IPS-NIHi11 (cell line): ENCODE results near the gene ITIH1.
"Not testable (repeated sequence)": the region's sequence is repeated elsewhere in the genome, so short reads cannot be mapped to it uniquely, and the experiment has no call there.

Experiments used
- DNase-seq: peaks from one replicate; pipeline ENCODE4 v3.0.0; 2012; ENCODE audit warnings: mixed read lengths, low spot score

ITIH1 gene

DNA sequence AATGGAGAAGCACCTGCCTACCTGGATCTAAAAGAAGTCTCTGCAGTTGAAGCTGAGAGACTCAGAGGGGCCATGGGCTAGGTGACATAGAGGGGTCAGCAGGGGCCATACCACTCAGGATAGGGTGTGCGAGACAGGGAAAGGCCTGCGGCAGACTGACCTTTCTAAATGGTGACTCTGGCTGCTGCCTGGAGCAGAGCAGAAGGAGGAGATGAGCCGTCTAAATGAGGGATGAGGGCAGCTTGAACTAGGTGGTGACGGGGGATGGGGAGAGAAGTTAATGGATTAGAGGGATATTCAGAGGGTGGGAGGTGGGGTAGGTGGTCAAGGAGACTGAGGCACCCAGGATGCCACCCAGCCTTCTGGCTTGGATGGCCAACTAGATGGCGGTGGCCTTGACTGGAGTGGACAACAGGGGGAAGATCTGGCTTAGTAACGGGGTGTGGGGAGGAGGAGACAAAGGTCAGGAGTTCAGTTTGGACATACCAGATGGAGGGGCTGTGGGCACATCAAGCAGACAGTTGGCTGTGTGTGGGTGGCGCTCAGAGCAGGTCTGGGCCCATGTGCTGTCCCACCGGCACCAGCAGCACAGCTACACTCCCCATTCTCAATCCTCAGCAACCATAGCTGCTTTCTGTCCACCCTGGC, 3.2 kb upstream of the ITIH1 start:
- DNase-seq, result no peak

DNA sequence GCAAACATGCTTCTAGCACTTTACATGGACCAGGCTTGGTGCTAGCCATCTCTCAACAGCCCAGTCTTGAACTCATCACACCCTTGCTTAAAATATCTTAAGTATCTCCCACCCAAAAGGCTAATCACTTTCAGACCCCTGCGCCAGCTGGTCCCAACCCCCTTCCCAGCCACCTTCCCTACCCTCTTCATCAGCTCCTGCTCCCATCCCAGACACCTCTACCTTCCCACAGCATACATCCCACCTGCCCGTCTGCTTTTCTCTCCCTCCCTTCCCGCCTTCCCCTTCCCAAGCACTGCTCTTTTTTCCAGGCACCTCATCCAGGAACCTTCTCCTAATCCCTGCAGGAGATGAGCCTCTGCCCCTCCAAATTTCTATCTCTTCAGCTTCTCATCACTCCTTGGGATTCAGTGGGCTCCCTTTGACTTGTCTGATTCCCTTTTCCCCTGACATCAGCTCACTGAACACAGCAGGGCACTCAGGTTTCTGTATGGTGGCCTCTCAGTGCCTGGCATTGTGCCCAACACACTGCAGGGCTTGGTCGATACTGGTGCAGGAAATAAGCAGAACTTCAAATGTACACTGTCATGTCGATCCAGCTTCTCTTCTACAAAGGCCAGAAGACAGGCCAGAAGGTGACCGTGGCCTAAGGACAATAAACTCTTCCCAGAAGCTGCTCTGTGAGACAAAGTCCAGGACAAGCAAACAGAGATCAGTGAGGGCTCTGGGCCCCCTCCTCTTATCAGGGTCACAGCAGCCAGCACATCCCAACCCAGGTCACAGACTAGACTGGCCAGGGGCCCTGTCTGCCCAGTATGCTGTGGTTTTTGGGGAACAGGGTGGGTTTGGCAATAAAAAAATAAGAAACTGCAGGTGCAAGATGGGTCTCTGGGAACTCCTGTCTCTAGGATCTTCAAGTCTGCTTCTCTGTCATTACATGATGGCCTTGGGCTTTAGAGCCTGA, 2.2 kb upstream of the ITIH1 start:
- no peak for DNase-seq

DNA sequence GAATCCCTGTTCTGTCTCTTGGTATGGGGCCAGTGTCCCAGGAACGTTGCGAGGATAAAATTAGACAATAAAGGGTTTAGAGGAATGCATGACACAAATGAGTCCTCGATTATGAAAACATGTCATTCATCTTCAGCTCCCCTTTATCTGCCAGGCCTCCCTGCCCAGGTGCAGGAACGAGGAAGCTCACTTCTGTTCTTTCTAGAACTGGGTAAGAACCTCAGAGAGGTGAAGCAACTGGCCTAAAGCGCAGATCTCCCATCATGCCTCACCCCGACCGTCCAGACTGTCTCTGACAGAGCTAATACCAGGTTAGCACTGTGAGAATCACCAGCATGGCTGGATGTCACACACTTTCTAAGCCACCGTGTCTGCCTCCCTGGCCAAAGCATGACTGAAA, 1.5 kb upstream of the ITIH1 start:
- DNase-seq, result no peak

DNA sequence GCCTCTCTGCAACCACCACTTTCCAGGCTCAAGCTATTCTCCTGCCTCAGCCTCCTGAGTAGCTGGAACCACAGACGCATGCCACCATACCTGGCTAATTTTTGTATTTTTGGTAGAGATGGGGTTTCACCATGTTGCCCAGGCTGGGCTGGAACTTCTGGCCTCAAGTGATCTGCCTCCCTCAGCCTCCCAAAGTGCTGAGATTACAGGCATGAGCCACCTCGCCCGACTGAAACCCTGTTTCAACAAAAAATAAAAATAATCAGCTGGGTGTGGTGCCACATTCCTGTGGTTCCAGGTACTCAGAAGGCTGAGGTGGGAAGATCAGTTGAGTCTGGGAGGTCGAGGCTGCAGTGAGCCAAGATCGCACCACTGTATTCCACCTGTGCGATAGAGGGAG, 913 bp upstream of the ITIH1 start:
- not testable (repeated sequence) for DNase-seq

DNA sequence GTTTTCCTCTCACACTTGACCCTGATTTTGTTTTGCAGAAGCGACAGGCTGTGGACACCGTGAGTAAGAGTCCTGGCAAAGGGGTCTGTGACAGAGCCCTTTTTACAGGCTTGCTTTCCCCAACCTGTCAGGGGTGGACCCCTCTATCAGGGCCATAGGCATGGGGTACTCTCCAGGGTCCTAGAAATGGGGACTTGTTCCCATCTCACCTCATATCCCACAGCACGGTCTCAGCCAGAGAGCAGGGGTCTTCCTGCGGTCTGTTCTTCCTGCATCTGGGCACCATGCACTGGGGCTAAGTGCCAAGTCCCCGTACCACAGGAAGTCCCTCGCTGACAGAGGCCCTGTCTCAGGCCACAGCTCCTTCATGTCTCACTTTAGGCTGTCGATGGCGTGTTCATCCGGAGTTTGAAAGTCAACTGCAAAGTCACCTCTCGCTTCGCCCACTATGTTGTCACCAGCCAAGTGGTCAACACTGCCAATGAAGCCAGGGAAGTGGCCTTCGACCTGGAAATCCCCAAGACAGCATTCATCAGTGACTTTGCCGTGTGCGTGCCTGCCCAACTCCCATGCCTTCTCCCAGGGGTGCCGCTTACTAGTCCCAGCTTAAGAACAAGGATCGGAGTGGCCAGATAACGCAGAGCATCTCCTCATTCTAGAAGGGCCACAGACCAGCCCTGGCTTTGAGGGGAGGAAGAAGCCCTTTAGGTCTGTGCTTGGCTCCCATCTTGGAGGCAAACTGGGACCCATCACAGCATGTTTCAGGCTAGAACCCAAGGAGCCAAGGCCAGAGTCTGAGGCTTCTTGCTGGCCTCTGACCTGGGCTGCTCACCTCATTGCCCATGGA, 783 bp downstream of the ITIH1 start:
- DNase-seq, result no peak

DNA sequence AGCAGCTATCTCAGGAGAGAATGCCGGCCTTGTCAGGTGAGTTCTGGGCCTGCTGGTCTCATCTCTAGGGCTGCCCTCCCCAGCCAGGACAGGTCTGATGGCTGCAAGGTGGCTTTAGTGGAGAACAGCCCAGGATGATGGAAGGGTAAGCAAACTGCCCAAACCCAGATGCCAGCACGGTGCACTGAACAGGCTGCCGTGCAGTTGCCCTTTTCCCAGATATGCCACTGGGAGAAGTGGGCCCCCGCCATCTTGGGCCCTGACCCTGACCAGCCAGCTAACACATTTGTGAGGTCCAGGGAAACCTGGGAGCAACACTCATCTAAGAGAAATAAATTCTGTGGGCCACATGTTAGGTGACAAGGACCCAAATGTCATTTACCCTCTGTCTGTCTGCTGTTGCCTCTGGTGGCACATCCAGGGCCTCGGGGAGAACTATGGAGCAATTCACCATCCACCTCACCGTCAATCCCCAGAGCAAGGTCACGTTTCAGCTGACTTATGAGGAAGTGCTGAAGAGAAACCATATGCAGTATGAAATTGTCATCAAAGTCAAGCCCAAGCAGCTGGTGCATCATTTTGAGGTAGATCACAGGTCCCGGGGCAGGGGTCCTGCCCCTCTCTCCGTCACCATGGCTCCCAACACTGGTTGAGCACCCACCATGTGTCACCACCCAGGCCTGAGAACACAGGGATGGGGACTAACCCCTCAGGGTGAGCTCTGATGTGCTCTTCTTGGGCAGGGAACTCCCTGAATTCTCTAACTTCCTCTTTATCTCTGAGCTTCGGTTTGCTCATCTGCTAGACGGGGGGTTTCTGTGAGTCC, 1.8 kb downstream of the ITIH1 start:
- no peak for DNase-seq

DNA sequence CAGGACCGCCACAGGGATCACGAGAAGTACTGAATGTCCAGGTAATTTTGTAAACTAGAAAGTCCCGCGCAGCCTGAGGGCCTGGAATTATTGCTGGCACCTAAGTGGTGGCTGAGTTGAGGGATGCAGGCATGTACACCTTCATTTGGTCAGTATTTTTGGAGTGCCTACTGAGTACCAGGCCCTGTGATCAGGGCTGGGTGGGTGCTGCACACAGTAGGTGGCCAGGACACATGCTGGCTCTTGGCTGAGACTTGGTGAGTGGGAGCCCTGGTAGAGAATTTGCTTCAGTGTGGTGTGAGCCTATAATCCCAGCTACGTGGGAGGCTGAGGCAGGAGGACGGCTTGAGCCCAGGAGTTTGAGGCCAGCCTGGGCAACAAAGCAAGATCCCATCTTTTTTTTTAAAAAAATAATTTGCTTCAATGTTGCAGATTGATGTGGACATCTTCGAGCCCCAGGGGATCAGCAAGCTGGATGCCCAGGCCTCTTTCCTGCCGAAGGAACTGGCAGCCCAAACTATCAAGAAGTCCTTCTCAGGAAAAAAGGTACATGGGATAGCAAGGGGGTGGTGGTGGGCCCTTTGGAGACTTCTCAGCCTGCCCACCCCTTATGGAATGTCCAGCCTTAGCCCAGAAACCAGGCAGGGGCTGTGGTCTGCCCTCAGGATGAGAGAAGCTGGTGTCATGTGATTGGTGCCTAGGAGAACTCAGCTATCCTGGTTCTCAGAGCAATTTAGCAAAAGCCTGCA, 2.6 kb downstream of the ITIH1 start:
- DNase-seq, result no peak

DNA sequence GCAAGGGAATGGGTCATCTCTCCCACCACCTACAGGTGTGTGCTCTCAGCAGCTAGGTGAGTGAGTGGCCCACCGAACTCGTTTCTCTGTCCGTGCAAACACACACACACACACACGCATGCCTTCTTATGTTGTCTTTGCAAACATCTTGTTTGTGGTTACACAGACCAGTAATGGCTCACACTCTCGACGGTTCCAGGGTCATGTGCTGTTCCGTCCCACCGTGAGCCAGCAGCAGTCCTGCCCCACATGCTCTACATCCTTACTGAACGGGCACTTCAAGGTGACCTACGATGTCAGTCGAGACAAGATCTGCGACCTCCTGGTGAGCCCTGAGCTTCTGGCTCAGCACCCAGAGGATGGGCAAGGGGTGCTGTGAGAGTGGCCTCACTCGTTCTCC, 4.3 kb downstream of the ITIH1 start:
- DNase-seq, result no peak

DNA sequence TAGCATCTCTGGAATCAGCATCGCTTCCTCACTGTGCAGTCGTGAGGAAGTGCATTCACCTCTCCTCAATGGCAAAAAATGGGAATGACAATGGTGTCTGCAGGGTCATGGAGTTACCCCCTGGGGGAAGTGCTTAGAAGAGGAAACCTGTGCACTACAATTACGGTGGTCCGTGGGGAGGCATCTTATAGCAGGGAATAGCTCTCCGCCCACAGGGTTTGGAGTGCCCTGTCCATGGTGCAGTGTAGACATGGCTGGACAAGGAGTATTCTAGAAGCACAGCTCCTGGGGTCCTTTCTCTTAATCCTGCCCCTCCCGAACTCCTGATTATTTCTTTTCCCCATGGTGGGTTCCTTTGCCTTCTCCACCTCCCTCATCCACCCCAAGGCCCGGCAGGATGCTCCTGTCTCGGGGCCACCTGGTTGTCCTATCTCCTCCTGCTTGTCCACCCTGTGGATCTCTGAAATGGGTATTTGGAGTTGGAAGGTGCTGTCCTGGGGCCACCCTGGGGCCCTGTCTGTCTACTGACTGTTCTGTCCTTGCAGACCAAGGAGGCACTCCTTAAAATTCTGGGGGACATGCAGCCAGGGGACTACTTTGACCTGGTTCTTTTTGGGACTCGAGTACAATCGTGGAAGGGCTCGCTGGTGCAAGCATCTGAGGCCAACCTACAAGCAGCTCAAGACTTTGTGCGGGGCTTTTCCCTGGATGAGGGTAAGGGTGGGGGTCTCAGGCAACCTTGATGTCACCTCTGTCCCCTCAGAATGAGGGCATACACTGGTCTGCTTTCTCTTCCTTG, 5.2 kb downstream of the ITIH1 start:
- DNase-seq, result no peak

DNA sequence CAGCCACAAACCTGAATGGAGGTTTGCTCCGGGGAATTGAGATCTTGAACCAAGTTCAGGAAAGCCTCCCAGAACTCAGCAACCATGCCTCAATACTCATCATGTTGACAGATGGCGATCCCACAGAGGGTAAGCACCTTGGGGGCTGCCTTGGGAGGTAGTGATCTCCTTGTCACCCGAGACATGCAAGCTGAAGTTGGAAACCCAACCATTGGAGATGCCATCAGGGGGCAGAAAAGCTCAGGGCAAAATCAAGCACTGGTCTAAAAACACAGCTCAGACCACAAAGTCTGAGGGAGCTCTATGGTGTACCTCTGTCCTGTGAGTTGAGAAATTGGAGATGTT, 5.8 kb downstream of the ITIH1 start:
- DNase-seq, result no peak

DNA sequence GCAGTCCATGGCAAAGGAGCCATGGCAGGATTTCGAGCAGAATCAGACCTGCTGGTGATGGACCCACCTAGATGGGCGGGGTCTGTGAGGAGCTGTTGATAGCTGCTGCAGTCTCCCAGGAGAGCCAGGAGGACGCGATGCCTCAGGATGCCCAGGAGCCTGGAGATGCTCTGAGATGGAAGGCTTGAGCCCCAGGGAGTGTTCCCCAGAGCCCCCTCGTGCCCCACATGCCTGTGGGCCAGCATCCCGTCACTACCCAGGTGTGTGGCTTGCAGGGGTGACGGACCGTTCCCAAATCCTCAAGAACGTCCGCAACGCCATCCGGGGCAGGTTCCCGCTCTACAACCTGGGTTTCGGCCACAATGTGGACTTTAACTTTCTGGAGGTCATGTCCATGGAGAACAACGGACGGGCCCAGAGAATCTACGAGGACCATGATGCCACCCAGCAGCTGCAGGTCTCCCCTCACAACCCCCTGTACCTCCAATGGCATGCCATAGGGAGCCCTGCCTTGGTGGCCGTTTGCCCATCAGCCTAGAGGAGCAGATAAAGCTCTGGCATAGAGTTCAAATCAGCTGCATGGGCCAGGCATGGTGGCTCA, 6.7 kb downstream of the ITIH1 start:
- no peak for DNase-seq

DNA sequence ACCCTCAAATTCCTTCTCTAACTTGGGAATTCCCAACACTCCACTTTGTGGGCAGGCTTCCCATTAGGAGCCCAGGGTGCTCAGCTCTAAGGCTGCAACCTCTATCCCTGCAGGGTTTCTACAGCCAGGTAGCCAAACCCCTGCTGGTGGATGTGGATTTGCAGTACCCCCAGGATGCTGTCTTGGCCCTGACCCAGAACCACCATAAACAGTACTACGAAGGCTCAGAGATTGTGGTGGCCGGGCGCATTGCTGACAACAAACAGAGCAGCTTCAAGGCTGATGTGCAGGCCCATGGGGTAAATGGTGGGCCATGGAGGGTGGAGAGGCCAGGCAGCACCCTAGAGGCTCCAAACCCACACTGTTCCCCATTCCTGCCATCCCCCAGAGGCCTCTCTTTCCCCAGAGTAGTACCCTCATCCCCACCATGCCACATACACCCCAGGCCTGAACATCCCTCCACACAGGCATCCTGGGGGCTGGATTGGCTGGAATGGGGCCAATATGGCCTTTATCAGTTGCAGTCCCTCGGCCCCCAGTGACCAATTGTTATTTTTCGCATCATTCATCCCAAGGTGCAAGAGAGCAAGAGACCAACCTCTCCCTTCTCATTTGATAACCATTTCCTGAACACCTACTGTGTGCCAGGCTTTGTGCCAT, 7.7 kb downstream of the ITIH1 start:
- no peak for DNase-seq

DNA sequence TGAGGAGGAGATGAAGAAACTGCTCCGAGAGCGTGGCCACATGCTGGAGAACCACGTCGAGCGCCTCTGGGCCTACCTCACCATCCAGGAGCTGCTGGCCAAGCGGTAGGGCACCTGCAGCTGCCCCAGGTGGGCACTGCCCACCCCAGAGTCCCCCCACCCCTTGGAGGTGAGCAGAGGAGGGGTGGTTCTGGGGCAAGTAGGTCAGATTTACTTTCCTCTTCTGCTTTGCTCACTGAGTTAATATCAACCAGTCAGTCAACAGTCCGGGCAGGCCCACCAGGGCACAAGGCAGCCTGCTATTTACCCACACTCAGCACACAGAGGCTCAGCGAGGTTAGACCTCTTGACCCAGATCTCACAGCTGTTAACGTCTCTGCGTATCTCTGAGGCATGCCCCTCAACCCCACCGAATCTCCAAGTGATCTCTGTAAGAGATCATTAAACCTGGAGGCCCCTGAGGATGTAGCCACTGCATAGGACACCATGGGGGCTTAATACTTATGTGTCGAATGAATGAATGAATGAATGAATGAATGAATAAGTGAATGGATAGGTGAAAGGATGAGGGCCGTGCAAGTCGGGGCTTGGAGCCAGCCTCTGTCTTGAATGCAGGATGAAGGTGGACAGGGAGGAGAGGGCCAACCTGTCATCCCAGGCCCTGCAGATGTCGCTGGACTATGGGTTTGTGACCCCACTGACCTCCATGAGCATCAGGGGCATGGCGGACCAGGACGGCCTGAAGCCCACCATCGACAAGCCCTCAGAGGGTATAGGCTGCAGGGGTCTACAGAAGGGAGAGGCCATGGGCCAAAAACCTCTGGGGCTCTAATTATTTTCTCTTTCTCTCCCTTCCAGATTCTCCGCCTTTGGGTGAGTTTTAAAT, 9.2 kb downstream of the ITIH1 start:
- DNase-seq, result no peak

DNA sequence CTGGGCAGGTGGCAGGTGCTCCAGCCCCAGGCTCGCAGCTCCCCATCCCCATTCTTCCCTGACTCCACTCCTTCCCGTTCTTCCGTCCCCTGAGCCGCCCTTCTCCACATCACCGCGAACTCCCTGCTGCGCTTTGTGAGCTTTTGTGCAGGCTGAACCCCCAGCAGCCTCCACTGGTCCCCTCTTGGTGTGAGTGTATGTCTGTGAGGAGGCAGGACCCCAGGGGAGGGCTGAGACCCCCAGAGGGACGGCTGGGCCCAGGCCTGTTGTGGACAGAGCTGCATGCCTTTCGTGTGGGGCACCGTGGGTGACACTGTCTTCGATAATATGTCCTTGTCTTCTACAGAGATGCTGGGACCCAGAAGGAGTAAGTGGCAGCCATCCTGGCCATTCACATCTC, 9.8 kb downstream of the ITIH1 start:
- DNase-seq, result no peak

DNA sequence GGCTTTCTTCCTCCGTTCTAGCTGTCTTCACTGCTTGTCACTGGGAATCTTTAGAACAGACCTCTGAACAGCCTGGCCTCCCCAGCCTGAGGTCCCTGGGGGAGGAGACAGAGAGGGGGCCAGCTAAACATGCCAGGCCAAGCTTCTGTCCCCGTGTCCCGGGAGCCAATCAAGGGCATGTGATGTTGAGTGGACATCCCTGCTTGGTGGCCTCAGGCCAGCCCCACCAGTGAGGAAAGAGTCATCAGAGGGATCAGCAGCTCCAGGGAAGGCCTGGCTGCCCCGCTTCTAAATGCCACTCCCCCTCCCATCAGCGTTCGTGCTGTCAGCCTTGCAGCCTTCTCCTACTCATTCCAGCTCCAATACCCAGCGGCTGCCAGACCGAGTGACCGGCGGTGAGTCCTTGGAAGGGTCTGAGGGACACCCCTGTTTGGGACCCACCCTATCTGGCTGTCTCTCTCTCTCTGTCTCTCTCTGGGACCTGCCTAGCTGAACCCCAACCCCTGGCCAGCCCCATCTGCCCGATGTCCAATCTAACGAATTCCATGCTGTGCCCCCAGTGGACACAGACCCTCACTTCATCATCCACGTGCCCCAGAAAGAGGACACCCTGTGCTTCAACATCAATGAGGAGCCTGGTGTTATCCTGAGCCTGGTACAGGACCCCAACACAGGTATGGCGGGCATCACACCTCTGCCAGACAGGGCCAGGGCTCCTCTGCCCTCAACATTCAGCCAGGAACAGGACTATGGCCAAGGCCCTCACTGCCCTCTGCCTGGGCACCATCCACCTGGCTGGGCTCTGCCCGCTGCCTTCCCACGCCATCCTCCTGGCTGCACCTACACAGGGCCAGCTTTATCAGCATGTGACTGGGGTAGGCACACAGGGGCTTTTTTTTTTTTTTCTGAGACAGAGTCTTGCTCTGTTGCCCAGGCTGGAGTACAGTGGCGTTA, 10.6 kb downstream of the ITIH1 start:
- DNase-seq, result no peak

DNA sequence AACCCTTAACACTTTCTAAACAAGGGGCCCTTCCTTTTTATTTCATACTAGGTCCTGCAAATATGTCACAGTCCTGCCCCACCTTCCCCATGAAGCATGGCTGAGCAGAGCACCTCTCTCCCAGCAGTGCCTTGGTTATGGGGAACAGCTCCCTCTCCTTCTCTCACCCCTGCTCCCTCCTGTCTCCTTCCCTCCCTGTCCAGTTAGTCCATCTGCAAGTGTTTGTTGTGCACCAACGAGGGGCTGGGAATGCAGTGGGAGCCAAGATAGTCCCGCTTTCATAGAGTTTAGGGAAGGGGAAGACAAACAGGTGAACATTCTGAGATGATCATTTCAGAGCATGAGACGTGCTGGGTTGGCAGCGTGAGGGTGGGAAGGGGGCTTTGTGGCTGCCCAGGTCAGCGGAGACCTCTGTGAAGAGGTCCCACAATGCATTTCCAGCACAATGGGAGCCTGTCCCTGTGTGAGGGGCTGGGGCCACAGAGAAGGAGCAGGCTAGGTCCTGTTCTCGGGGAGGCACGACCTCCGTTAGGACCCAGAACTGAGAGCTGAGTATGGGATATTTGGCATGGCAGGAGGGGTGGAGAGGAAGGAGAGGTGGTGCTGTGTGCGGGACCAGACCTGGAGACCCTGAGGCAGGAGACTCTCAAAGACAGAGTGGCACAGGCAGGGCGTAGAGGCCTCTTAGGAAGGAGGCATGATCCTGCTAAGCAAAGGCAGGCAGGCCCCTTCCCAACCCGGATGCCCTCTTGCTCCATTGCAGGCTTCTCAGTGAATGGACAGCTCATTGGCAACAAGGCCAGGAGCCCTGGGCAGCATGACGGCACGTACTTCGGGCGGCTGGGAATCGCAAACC, 11.7 kb downstream of the ITIH1 start:
- DNase-seq, result no peak
